HL-60 (cell line): ENCODE data around the gene SGSH.

ENCODE experiments used
- CTCF ChIP-seq: IDR thresholded peaks from one replicate; pipeline ENCODE4 v1.5.1; 2011; ENCODE audit warnings: low read length, control low read depth, inconsistent platforms; ENCODE audit not compliant: insufficient read depth
- REST ChIP-seq: IDR thresholded peaks from 2 replicates; pipeline ENCODE4 v1.6.1; 2012; ENCODE audit warnings: low read depth; ENCODE audit not compliant: insufficient replicate concordance

GRCh38 chr17:80232438-80232837, 12.3 kb upstream of the SGSH start:
- TF ChIP-seq CTCF (no peak), REST (no peak)
